ENCODE data around the gene SPATS2L.

The SPATS2L gene

GRCh38 chr2:200378652-200379290 is 72.3 kb downstream of the SPATS2L start:
- no peak for DNase-seq

GRCh38 chr2:200379481-200380090 is 73.1 kb downstream of the SPATS2L start:
- no peak for DNase-seq

- no peak for DNase-seq
Measured at GRCh38 chr2:200380091-200380561, 73.6 kb downstream of the SPATS2L start.

DNA sequence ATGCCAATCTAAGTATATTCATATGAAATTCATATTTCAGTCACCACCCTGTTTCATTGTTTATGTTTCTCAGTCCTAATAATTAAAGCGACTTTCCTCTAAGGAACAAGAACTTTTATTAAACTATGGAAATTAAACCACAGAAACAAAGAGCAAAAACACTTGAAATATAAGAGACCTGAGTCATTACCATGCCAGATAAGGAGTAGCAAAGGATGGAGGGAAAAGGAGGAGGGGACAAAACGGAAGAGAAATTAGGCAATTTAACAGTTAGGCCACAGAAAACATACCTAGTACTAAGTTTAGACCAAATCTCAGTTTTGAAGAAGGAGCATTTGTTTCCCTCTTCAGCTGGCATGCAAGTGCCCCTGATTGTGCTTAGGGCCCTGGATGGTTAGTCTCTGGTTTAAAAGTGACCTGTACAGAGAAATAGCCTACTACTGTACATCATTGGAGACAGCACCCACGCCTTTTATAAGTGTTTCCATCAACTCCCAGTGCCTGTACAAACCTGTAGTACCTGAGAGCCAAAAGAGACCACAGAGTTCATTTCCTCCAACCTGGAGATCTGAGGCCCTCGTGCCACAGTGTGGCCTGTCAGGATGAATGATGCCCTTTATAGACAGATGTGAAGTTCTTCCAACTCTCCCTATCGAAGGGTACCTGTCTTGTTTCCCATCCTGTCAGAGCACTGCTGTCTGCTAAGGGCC is 74.5 kb downstream of the SPATS2L start:
- DNase-seq: no peak

- no peak for DNase-seq
Measured at GRCh38 chr2:200382874-200383273, 76.4 kb downstream of the SPATS2L start.

DNA sequence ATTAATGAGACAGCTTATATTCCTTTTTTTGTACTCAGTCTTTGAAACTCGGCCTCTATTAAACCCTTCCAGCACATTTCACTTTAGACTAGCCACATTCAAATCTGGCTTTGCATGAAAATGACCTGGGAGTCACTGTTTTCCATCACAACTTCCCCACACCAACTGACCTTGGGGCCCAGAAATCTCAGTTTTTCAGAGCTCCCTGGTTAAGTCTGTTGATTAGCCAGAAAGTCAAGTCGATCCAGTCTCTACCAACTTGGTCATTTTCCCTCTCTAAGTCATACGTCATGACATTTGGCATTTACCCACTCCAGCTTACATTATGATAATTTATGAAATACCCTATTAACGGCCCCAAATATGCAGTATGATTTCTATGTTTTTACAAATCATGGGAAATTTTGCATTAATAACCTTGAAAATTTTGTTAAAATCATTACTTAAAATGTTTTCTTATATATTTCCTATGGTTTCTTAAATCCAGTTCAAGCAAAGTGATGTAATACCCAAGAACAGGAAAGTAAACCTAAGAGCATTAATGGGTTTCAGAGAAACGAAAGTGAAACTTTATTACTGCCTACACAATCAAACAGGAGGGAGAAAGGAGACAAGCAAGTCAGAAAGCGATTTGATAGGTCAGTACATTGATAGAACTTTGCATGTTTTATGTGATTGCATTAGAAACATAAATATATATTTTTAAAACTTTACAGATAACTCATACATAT is 77.1 kb downstream of the SPATS2L start:
- peak in 2 of 4 experiments; percentile 39 to 44 for DNase-seq

DNA sequence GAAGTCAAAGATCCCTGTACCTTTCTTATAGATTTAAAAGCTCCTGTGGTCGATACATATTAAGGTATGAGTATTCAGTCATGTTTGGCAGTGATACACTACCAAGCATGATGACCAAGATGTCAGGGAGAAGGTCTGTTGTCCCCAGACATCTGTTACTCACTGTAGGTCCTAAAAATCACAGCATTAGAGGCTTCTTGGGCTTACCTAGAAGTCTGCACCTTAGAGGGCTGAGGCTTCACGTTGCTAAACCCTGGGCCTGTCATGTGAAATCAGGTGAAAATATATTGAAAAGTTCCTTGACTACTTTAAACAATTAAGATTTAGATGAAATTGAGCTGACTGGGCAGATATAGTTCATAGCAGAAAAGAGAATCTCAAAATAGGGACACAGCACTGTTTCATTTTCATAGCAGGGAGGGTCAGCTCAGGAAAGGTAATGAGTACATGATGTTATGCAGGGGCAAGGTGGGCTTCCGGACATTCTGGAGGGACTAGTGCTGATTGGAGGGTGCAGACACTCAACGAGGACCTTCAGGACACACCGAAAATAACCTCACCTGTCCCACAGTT is 78.7 kb downstream of the SPATS2L start:
- no peak for DNase-seq

- no peak for DNase-seq
Measured at GRCh38 chr2:200393191-200393590, 86.7 kb downstream of the SPATS2L start.

- DNase-seq: no peak
Measured at GRCh38 chr2:200394045-200394444, 87.6 kb downstream of the SPATS2L start.

- DNase-seq: peak in 2 of 4 experiments; percentile 16 to 37
Measured at GRCh38 chr2:200396781-200397242, 90.3 kb downstream of the SPATS2L start.

DNA sequence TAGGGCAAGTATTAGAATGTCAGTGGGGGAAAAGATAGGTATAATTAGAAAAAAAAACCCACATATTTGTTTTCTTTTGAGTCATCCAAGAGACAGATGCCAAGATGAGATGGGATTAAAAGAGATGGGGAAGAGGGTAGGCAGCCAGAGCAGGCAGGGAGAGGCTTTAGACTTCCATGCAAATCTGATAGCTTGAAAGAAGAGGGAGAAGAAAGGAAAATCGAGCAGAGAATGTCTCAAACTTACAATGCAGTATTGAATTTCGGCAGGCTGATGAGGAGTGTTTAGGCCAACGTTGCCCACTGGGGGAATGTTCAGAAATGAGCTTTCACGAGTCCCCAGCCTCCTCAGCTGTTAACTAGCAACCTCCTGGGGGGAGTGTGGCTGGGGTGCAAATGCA is 91.3 kb downstream of the SPATS2L start:
- no peak for DNase-seq

GRCh38 chr2:200399046-200399445 is 92.6 kb downstream of the SPATS2L start:
- DNase-seq: peak in 3 of 4 experiments; percentile 22 to 38 (median 31)

DNA sequence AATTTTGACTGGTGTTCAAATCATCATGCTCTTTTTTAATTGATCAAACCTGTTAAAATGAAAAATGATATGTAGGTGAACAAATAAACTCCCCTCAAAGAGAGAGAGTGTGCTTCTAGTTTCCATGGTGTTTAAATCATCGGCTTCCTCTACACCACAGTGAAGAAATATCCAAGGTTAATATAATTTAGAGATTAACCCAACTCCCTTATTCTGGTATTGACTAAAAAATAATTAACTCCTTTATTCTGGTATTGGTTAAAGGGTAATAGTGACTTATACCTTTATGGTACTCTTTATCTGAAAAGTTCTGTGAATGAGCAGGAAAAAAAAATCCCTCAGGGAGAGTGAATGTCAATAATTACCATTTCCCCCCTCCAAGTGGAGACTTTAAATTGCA is 93.1 kb downstream of the SPATS2L start:
- DNase-seq: no peak

GRCh38 chr2:200403814-200404213 is 97.3 kb downstream of the SPATS2L start:
- DNase-seq: peak; percentile 36 to 84 (median 56)

GRCh38 chr2:200404615-200405014 is 98.1 kb downstream of the SPATS2L start:
- no peak for DNase-seq

DNA sequence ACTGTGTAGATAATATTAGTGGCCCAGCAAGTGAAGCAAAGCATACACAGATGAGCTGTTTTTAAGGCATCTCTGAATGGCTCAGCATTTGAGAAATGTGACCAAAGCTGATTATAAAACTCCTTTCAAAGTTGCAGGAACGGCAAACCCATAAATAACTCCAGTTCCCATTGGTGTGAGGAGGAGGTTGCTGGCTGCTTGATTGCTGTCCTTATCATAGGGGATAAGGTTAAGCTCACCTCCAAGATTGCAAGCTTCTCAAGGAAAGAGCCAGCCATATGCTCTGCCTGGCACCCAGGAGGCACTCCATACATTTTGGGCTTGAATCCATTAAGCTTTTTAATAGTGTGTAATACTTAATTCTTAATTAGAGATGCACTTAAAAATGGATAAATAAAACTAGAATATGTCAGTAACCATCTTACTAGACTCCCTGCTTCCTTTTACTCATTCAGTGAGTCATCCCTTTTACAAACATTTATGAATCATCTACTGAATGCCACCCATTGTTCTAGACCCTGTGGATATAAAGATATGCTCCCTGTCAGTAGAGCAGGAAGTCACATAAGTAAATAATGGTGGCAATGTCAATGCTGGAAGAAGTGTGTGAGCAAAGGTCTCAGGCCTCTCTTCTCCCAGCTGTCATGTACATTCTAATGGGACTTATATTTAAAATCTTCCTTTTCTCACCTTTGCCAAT is 99.3 kb downstream of the SPATS2L start:
- peak; percentile 7 to 78 (median 40) for DNase-seq

DNA sequence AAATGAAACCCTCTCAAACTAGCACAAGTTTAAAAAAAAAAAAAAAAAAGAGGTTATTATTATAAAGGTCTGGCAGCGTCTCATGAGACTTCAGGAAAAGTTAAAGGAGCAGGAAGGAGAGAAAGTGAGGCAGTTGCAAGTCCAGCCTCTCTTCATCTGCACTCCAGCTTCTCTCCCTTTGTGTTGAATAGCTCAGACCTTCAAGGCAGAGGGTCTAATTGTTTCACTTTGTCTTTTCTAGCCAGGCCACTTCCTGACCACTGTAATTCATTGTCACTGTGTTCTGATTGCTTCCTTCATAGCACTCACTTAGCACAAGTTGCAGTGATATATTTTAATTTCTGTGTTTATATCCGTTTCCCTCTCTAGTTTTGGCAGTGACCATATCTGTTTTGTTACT is 99.9 kb downstream of the SPATS2L start:
- DNase-seq: peak in 1 of 4 experiments; percentile 9

DNA sequence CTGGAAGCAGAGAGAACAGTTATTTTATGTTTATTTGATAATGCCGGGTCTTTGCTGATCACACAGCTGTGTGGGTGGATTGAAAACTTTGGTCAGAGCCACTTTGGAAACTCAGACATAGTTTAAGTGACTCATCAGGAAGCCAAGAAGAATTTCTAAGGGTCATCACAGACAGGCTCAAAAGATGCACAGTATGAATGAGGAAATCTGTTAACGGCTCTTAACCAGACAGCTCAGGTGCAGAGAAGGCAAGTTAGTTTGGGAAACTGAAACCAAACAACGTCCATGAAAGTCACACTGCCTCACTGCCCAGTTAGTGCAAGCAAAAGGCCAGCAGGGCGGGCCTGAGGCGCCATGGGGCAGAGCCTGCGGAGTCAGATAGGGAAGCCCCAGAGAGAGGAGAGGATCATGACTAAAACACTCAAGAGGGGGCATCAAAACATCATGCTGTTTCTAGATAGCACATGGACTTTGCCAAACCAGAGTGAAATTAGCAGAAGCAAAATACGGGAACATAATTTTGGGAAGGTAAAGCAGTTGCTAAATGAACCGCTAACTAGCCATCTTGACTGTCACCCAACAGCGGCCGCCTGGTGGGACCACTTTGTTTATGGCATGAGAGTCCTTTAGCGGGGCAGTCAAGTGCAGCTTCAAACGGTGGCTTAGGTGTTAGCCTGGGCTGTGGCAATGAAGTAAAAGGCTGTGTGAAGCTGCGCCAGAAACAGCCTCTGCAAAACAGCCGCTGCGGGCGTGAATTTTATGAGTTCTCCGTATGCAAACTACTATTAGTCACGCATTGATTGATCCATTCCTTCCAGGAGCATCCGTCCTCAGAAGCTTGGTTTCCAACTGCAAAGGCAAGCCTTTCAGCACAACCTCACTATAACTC is 102.2 kb downstream of the SPATS2L start:
- DNase-seq: peak; percentile 20 to 67 (median 44)

- DNase-seq: no peak
Measured at GRCh38 chr2:200411831-200412230, 105.3 kb downstream of the SPATS2L start.

GRCh38 chr2:200414367-200414766 is 107.9 kb downstream of the SPATS2L start:
- no peak for DNase-seq

GRCh38 chr2:200415455-200415854 is 109.0 kb downstream of the SPATS2L start:
- no peak for DNase-seq
